Activated CD4-positive, alpha-beta T cell treated with anti-CD3 and anti-CD28 coated beads for 1 hour (primary cell): ENCODE measurements around the gene ZFYVE1.
A peak's percentile ranks its signal among the peaks of the same experiment; 100 is the strongest.
"Not testable (repeated sequence)": the region's sequence is repeated elsewhere in the genome, so short reads cannot be mapped to it uniquely, and the experiment has no call there.

Experiments
- DNase-seq: peaks from one replicate; pipeline ENCODE4 v3.0.0-alpha.2; 2020

Gene ZFYVE1

GRCh38 chr14:73026845-73027542 lies at the start of gene ZFYVE1:
Gene ZFYVE1, minus strand, starts transcription at chr14:73027106. Its CDS starts 2,598 bp downstream, at chr14:73024508.
- peak; percentile 83 for DNase-seq

- DNase-seq = no peak
Observed at GRCh38 chr14:73069585-73069984, 42.7 kb upstream of the ZFYVE1 start.

DNA sequence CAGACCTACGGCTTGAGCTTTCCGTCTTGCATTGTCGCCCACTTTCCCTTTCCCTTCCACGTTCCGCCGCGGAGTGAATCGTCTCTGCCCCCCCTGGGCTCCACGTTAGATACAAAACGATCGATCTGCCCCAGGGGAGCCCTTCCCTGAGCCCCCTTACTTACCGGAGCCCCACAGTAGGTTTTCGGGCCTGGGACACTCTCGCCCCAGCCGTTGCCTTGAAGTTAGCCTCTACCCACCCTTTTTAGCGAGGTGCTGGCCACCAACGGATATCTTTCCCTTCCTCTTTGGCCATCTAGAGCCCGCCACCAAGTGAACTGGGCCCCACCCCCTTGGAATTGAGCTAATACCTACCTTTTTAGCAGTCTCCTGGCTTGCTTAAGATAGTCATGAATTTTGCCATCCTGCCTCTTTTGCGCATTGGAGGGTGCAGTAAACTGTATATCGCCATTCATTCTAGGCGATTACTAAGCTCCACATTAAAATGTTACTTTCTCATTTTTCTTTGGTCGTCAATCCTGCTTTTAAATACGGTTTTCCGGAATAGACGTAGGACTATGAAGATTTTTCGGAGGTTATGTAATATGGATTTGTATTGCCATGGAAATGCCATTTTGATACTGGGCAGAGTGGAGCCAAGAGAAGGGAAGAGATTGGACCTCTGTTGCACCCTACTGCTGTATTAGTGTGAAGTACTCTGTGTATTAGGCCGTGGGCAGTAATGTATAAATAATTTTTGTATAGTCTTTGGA lies 32.2 kb upstream of the ZFYVE1 start:
- DNase-seq = no peak

GRCh38 chr14:73058224-73058921 lies 31.5 kb upstream of the ZFYVE1 start, which contains the start of gene RBM25:
Gene RBM25, plus strand, starts transcription at chr14:73058534. Its CDS starts 13,108 bp downstream, at chr14:73071642.
- DNase-seq = peak; percentile 90

GRCh38 chr14:73057944-73058223 lies 31.0 kb upstream of the ZFYVE1 start:
- no peak for DNase-seq

DNA sequence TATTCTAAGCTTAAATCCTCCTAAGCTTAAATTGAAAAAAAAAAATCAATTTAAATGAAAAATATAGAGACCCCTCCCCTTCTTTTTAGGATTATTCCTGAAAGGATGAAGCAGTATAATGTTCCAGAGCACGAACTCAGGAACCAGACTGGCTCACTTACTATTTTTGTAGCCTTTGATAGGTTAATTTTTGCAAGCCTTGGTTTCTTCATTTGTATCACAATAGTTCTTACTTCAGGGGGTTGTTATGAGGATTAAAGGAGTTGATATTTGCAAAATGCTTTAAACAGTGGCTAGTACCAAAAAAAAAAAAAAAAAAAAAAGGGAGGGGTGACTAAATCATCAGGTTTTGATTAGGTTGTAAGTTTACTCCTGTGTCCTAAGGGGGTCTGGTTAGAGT lies 28.3 kb upstream of the ZFYVE1 start:
- DNase-seq = no peak

DNA sequence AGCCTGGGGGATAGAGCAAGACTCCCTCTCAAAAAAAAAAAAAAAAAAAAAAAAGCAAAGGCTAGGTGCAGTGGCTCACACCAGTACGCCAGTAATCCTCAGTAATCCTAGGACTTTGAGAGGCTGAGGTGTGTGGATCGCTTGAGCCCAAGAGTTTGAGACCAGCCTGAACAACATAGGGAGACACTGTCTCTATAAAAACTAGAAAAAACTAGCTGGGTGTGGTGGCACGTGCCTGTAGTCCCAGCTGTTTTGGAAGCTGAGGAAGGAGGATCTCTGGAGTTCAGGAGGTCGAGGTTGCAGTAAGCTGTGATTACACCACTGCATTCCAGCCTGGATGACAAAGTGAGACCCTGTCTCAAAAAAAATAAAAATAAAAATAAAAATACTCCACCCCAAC lies 22.5 kb upstream of the ZFYVE1 start:
- no peak for DNase-seq

DNA sequence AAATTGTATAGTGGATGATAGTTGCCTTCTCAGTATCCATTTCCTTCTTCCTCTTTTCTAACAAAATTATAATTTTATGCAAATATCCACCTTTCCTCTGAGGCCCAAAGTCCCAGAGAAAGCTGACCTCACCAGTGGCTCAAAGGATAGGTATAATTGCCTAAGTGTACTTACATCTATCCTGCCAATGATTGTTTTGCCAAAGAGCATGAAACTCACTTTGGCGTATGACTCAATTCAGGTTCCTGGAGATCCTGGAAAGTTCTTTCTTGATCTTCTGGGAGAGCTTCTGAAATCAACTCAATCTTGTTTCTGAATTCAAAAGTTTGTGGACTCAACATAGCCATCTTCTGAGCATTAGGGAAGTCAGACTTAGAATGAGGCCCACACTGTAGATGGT lies 20.9 kb upstream of the ZFYVE1 start:
- DNase-seq = no peak

DNA sequence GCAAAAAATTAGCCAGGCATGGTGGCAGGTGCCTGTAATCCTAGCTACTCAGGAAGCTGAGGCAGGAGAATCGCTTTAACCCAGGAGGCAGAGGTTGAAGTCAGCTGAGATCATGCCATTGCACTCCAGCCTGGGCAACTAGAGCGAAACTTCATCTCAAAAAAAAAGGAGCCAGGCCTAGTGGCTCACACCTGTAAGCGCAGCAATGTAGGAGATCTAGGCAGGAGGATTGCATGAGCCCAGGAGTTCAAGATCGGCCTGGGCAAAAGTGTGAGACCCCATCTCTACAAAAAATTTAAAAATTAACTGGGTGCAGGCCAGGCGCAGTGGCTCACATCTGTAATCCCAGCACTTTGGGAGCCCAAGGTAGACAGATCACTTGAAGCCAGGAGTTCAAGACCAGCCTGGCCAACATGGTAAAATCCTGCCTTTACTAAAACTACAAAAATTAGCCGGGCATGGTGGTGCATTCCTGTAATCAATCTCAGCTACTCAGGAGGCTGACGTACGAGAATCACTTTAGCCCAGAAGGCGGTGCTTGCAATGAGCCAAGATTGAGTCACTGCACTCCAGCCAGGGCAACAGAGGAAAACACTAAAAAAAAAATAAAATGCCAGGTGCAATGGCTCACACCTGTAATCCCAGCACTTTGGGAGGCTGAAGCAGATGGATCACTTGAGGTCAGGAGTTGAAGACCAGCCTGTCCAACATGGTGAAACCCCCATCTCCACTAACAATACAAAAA lies 10.0 kb upstream of the ZFYVE1 start:
- DNase-seq = not testable (repeated sequence)

DNA sequence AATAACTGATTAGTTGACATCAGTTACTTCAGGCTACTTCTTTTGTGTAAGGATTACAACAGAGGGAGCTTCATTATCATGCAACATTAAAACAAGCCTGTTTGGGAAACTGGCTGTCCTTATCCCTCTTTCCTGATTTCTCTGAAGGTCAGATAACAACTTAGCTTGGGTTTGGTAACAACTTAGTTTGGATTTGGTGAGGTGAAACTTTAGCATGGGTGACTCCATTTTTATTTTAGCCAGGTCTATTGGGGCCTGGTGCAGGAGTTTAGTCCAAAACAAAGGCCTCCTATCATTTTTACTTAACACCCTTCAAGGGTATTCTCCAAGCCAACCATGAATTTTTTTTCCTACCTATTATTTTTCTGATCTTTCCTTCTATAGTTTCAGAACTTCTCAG lies 1.1 kb upstream of the ZFYVE1 start:
- no peak for DNase-seq

DNA sequence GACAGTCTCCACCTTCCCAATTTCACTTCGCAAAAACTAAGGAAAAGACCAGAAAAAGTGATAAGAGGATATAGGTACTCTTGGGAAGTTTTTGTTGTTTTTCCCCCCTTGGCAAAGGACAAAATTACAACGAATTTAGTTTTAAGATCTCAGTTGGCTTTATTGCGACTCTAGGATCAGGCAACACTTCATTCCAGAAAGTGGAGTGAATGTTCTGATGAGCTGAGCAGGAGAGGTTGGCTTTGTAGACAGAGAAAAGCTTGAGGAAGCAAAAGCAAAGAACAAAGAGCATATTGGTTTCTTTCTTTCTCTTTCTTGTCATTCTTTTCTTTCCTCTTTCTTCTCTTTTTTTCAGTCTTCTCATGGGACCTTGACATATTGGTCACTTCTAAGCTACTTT lies 640 bp upstream of the ZFYVE1 start:
- no peak for DNase-seq

- DNase-seq = no peak
Observed at GRCh38 chr14:73026243-73026844, 562 bp downstream of the ZFYVE1 start.

- DNase-seq = no peak
Observed at GRCh38 chr14:73025544-73025943, 1.4 kb downstream of the ZFYVE1 start.

DNA sequence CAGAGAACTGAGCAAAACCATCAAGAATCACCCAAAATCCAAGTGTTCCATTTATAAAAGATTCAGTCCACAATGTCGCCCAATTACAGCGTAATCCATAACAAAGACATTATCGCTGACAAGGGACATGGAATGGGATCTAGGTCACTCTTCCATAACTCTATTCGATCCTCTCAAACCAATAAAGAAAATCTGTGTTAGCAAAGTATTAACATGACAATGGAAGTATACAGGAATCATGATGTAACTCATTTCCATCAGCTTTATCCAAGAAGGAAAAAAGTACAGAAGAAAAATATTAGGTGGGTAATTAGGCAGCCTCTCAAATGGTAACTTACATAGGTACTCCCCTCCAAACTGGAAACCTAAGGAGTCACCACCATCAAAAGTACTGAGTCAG lies 4.9 kb downstream of the ZFYVE1 start:
- DNase-seq = no peak

DNA sequence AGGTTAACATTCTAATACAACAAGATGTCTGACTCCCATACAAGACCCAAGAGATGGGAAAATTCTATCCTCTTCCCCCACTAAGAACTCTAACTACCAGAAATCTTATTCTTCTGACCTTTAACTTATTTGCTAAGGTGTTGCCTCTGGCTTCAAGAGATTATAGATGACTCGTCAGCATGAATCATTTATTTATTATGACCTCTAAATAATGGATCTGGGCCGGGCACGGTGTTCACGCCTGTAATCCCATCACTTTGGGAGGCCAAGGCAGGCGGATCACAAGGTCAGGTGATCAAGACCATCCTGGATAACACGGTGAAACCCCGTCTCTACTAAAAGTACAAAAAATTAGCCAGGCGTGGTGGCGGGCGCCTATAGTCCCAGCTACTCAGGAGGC lies 10.9 kb downstream of the ZFYVE1 start:
- DNase-seq = not testable (repeated sequence)

- not testable (repeated sequence) for DNase-seq
Observed at GRCh38 chr14:73015552-73015951, 11.4 kb downstream of the ZFYVE1 start.

DNA sequence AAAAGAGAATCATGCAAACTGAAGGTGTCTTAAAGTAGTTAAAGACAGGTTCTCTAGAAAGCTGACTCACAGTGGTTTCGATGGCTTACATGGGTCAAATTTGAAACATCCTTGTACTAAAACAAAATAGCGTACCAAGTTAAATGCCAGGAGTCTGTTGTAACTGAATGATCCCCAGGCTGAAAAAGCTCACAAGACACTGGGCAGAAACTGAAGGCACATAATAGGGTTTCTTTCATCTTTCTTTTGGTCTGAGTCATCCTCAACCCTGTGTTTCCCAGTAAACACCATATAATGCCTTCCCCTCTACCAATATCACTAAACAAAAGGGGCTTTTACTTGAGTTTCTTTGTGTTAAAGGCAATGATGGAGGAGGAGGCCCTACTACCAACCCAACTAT lies 12.8 kb downstream of the ZFYVE1 start:
- DNase-seq = no peak

GRCh38 chr14:73011189-73011588 lies 15.7 kb downstream of the ZFYVE1 start:
- not testable (repeated sequence) for DNase-seq

DNA sequence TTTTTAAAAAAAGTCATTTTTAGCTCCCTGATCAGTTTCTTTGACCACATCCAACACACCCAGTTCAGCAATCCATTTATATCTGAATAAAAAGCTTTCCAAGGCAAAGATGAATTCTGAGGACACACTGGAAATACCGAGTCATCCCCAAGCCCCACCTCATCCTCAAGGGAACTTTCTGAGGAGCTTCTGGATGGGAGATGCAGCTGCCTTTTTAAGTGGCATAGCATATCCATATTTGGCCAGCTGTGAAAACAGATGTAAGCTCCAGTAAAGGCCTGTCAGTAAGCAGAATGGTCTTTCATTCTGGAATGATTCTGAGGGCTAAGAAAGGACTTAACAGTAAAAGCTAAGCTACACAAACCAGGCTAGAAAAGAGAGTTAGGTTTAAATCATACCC lies 18.4 kb downstream of the ZFYVE1 start:
- DNase-seq = no peak

DNA sequence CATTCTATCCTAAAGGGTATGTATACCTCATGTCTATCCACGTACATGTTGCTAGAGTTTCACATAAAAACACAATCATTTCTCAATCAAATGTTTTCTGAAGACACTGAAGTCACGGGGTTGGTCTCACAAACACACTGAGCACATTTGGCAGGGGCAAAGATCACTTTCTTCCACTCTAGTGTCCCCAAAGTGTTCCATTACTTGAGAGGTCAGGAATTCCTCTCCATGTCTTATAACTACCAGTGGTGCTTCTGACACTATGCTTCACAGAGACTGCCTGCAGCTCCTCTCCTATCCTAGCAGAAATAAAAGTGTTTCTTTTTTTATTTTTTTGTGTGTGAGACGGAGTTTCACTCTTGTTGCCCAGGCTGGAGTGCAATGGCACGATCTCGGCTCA lies 19.1 kb downstream of the ZFYVE1 start:
- DNase-seq = no peak

- DNase-seq = not testable (repeated sequence)
Observed at GRCh38 chr14:73004641-73005040, 22.3 kb downstream of the ZFYVE1 start.

DNA sequence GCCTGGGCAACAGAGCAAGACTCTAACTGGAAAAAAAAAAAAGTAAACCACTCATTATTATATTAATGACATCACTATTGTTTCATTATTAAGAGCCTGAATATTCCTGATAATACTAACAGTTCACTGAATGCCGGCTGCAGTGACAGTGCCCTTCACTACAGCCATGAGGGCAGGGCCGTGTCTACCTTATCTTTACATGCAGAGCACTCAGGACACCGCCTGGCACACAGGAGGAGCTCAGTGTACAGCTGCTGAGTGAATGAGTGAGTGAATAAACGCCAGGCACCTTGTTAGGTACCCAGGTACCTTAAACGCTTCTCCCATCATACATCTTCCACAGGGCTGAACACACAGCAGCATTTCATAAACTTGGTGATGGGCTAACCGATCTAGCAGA lies 23.2 kb downstream of the ZFYVE1 start:
- DNase-seq = no peak

DNA sequence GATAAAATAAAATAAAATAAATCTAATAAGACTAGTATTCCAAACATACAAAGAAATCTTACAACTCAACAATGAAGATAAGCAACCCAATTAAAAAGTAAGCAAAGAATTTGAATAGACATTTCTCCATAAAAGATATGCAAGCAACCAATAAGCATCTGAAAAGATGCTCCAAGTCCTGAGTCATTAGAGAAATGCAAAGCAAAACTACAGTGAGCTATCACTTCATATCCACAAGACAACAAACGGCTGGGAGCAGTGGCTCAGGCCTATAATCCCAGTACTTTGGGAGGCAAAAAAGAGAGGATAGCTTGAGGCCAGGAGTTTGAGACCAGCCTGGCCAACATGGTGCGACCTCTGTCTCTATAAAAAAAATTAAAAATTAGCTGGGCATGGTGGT lies 26.8 kb downstream of the ZFYVE1 start:
- DNase-seq = no peak
